Endothelial cell (in vitro differentiated cells): ENCODE data around the gene NEUROD2. TPM values are rescaled to one million over a fixed set of nuclear protein-coding genes. Genes with fewer than 3 reads are reported as not detected.

Experiments used
- DNase-seq: peaks from one replicate; pipeline ENCODE4 v3.0.0; 2021; ENCODE audit warnings: low spot score
- H3K27ac Mint-ChIP-seq: one replicate; pipeline ENCODE4 v1.8.0; 2021; ENCODE audit warnings: mixed read lengths, inconsistent platforms; ENCODE audit not compliant: unreplicated experiment
- H3K27me3 Mint-ChIP-seq: one replicate; pipeline ENCODE4 v1.8.0; 2021; ENCODE audit warnings: mild to moderate bottlenecking, moderate library complexity, mixed read lengths, inconsistent platforms; ENCODE audit not compliant: unreplicated experiment
- H3K36me3 Mint-ChIP-seq: one replicate; pipeline ENCODE4 v1.8.0; 2021; ENCODE audit warnings: mild to moderate bottlenecking, low read depth, mixed read lengths, inconsistent platforms; ENCODE audit not compliant: unreplicated experiment
- H3K4me1 Mint-ChIP-seq: one replicate; pipeline ENCODE4 v1.8.0; 2021; ENCODE audit warnings: mild to moderate bottlenecking, mixed read lengths, inconsistent platforms; ENCODE audit not compliant: unreplicated experiment
- H3K4me3 Mint-ChIP-seq: one replicate; pipeline ENCODE4 v1.8.0; 2021; ENCODE audit warnings: mild to moderate bottlenecking, mixed read lengths, inconsistent platforms; ENCODE audit not compliant: unreplicated experiment
- H3K9me3 Mint-ChIP-seq: one replicate; pipeline ENCODE4 v1.8.0; 2021; ENCODE audit warnings: mixed read lengths, inconsistent platforms; ENCODE audit not compliant: unreplicated experiment
- total RNA-seq: library from RNA; stranded (reverse); fragmentation: NEBNext Ultra II Directional; extraction: Animal tissue kit (Norgen Biotek cat#: 25700); gene quantifications from one replicate; pipeline ENCODE4 v1.2.1, GENCODE V29; 2021; ENCODE audit not compliant: unreplicated experiment
- TF ChIP-seq, protein P1 (sequence below): fragments of 200-600 bp; sonication (generic); IDR thresholded peaks from one replicate; pipeline ENCODE4 v1.5.0; 2021; ENCODE audit warnings: antibody characterized with exemption; ENCODE audit not compliant: unreplicated experiment

NEUROD2 gene
- total RNA-seq, 1 donor from 2014 or later, result not detected

DNA sequence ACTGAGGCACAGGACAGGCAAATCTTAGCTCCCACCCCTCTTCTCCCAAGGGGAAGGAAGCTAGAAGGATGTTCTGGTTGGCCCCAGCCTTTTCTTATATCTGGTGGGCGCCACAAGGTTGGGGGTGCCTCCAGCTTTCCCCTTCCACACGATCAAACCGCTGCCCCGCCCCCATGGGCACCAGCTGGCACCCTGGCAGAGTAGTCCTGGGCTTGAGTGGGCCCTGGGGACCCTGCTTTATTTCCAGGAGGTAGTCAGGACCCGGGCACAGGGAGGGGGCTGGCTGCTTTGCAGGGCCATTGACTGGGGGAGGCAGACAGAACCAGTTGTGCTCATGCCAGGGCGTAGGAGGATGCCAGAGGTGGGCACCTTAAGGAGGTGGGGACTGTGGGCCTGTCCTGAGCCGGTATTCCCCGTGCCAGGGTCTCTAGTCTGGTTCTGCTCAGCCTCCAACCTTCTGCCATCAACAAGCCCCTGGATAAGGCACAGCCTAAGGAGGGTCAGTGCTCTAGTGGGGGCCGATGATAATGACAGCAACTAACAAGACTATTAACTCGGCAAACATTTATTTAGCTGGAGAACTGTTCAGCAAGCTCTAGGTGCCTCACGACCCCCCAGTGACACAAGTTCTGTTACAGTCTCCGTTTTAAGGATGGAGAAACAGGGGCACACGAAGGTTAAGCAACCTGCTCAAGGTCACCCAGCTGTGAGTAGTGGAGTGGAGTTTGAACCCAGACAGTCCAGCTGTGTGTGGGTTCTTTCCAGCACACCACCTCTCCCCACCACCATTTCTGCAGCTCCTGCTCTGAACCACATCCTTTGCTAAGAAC lies 11.5 kb upstream of the NEUROD2 start:
- Mint-ChIP-seq H3K36me3 (no peaks in the 10 kb centered on the region), H3K4me3 (no peak overlapping the region), H3K27ac (no peak overlapping the region), H3K27me3 (peaks cover 18% of the 10 kb centered on the region), H3K9me3 (no peaks in the 10 kb centered on the region), H3K4me1 (no peaks in the 10 kb centered on the region)
- TF ChIP-seq, protein P1, sequence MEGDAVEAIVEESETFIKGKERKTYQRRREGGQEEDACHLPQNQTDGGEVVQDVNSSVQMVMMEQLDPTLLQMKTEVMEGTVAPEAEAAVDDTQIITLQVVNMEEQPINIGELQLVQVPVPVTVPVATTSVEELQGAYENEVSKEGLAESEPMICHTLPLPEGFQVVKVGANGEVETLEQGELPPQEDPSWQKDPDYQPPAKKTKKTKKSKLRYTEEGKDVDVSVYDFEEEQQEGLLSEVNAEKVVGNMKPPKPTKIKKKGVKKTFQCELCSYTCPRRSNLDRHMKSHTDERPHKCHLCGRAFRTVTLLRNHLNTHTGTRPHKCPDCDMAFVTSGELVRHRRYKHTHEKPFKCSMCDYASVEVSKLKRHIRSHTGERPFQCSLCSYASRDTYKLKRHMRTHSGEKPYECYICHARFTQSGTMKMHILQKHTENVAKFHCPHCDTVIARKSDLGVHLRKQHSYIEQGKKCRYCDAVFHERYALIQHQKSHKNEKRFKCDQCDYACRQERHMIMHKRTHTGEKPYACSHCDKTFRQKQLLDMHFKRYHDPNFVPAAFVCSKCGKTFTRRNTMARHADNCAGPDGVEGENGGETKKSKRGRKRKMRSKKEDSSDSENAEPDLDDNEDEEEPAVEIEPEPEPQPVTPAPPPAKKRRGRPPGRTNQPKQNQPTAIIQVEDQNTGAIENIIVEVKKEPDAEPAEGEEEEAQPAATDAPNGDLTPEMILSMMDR, result no peak
- DNase-seq, result no peak

DNA sequence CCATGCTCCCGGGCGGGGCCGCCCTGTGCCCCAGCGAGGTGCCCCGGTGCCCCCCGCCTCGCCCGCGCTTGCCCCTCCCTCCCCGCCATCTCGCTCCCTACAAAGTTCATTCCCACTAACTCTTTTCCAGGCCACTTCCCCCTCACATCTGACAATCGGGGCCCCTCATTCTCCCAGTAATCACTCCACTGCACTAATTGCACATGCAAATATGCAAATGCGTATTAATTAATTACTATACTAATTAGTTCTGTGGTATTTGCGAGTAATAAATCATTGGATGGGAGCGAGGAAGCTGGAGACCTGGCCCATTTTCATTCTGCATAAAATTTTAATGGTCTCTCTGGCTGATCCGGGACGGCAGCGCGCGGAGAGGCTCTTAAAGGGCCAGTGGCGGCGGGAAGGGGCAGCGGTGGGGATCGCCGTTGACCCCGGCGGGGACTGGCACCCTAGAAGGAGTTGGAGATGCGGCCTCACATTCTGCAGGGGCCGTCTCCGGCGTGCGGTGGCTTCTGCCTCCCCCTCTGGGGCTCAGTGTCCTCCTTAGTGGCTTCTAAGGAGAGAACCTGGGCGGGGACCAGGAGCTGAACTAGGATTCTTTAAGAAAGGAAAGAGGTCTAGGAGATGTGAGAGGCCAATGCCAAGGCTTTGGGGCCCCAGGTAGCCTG lies 10.7 kb upstream of the NEUROD2 start:
- H3K27me3 Mint-ChIP-seq, result peaks cover 21% of the 10 kb centered on the region
- DNase-seq, result no peak
- TF ChIP-seq, protein P1, result no peak
- no peak overlapping the region for H3K27ac Mint-ChIP-seq
- no peaks in the 10 kb centered on the region for H3K4me1 Mint-ChIP-seq
- H3K9me3 Mint-ChIP-seq, result no peaks in the 10 kb centered on the region
- peak overlapping the region; percentile 78 for H3K4me3 Mint-ChIP-seq
- H3K36me3 Mint-ChIP-seq, result no peaks in the 10 kb centered on the region

DNA sequence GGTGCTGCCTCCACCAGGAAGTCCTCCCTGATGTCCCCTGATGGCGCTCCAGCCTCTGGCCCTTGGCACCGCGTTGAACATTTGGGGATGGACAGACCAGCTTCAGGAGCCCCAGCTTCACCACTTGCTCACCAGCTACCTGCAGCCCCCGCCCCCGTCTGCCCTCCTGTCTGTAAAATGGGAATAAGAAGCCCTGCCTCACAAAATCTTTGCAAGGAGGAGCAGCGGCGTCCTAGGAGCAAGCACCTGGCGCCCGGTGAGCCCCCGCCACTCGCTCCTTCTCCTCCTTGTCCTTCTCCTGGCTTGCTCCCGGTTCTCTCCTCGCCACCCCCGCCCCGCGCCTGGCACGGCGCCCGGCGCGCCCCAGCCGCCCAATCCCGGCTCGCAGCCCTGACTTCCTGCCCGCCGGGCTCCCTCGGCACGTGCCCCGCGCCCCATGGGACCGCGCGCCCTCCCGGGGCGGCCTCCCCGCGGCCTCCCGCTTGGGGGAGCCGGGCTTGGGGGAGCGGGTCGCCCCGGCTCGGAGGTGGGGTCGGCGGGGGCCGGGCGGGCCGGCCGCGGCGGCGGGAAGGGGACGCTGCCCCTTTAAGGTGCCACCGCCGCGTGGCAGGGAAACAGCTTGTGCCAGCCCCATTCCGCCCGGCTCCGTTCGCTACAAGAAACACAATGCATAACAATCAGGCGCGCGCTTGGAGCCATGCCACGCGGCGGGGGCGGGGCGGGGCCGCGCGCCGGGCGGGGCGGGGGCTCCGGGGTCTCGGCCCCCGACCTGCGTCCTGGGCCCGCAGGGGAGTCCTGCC lies 9.9 kb upstream of the NEUROD2 start:
- no peaks in the 10 kb centered on the region for H3K4me1 Mint-ChIP-seq
- TF ChIP-seq, protein P1, result no peak
- no peaks in the 10 kb centered on the region for H3K9me3 Mint-ChIP-seq
- no peak overlapping the region for H3K4me3 Mint-ChIP-seq
- no peak for DNase-seq
- peaks cover 24% of the 10 kb centered on the region for H3K27me3 Mint-ChIP-seq
- H3K27ac Mint-ChIP-seq, result no peak overlapping the region
- no peaks in the 10 kb centered on the region for H3K36me3 Mint-ChIP-seq

DNA sequence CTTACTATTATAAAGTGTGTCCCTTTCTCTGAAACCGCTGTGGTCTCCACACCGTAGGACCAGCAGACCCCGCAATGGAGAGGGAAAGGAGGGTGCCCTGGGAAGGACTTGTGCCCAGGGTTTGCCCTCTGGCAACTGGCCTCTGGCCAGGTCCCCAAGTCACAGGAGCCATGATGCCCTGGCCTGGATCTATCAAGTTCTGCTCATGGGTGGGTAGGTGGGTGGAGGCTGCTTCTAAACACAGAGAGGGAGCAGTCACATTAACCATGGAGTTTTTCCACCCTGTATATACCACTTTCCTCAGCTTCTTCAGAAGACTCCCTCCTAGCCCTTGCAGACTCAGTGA lies 9.4 kb upstream of the NEUROD2 start:
- Mint-ChIP-seq H3K4me1 (no peaks in the 10 kb centered on the region), H3K27ac (no peak overlapping the region), H3K27me3 (peaks cover 22% of the 10 kb centered on the region), H3K9me3 (no peaks in the 10 kb centered on the region), H3K36me3 (no peaks in the 10 kb centered on the region), H3K4me3 (no peak overlapping the region)
- TF ChIP-seq, protein P1, result no peak
- no peak for DNase-seq
